WTC11 (cell line): ENCODE results near the gene HRH3.
A peak's percentile ranks its signal among the peaks of the same experiment; 100 is the strongest.

ENCODE experiments used
- IRF2 ChIP-seq: sonication (generic); formaldehyde crosslinking; IDR thresholded peaks from 2 replicates; pipeline ENCODE4 v1.8.0; 2022; ENCODE audit warnings: low read depth, missing genetic modification reagents, borderline replicate concordance
- NFYB ChIP-seq: sonication (generic); formaldehyde crosslinking; conservative IDR thresholded peaks from 2 replicates; pipeline ENCODE4 v1.8.0; 2022; ENCODE audit warnings: low read depth, missing genetic modification reagents
- SMAD3 ChIP-seq: sonication (generic); formaldehyde crosslinking; IDR thresholded peaks from 2 replicates; pipeline ENCODE4 v1.8.0; 2022; ENCODE audit warnings: missing genetic modification reagents, mild to moderate bottlenecking, borderline replicate concordance
- ZNF232 ChIP-seq: sonication (generic); formaldehyde crosslinking; IDR thresholded peaks from 2 replicates; pipeline ENCODE4 v1.8.0; 2022; ENCODE audit warnings: mild to moderate bottlenecking, missing genetic modification reagents
- TF ChIP-seq, protein P1 (sequence below): sonication (generic); formaldehyde crosslinking; IDR thresholded peaks from 2 replicates; pipeline ENCODE4 v1.8.1; 2023; ENCODE audit warnings: mild to moderate bottlenecking, missing genetic modification reagents, moderate library complexity
- TF ChIP-seq, protein P2 (sequence below): sonication (generic); formaldehyde crosslinking; IDR thresholded peaks from 2 replicates; pipeline ENCODE4 v1.8.0; 2022; ENCODE audit warnings: mild to moderate bottlenecking, missing genetic modification reagents
- TF ChIP-seq, protein P3 (sequence below): fragments of 200-600 bp; IDR thresholded peaks from 2 replicates; pipeline ENCODE4 v1.8.0; 2022; ENCODE audit warnings: antibody characterized with exemption
- TF ChIP-seq, protein P4 (sequence below): sonication (generic); formaldehyde crosslinking; IDR thresholded peaks from 2 replicates; pipeline ENCODE4 v1.8.1; 2022; ENCODE audit warnings: low read depth, missing genetic modification reagents, borderline replicate concordance

DNA sequence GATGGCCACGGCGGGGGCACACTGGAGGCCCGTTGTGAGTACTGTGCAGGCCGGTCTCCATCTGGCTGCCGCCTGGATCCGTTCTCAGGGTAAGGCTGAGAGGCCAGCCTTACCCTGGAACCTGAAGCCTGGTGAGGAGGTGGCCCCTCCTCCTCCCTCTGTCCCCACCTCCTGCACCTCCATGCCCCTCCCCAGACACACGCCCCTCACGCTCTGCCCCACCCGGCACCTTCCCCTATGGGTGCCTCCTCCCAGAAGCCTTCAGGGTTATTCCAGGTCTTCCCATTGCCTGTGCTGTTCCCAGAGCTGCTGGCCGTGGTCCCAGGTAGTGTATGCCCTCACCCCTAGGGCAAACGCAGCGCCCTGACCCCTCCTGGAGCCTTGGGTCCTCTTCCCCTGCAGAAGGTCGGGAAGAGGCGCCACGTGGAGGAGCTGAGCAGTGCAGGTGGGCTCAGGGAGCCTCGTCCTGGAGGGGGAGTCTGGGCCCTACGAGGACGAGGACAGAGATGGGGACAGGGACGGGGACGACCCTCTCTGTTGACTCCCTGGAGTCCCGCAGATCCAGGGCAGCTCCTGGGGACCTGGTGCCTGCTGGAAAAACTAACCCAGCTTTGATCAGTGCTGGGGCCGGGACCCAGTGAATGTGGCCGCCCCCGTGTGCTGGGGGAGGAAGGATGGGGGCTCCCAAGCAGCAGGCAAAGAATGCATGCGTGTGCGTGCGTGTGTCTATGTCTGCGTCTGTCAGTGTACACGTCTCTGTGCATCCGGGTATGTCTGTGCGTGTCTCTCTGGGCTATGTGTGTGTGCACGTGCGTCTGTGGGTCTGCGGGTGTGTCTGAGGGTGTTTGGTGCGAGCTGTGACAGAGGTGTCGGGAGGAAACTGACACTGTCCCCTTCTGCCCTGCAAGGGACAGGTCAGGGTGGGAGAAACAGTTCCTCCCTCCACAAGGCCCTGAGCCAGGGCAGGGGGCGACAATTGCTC lies 8.2 kb upstream of the HRH3 start:
- TF ChIP-seq, protein P1, sequence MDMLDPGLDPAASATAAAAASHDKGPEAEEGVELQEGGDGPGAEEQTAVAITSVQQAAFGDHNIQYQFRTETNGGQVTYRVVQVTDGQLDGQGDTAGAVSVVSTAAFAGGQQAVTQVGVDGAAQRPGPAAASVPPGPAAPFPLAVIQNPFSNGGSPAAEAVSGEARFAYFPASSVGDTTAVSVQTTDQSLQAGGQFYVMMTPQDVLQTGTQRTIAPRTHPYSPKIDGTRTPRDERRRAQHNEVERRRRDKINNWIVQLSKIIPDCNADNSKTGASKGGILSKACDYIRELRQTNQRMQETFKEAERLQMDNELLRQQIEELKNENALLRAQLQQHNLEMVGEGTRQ (CRISPR knock-in tag): no peak
- TF ChIP-seq, protein P2, sequence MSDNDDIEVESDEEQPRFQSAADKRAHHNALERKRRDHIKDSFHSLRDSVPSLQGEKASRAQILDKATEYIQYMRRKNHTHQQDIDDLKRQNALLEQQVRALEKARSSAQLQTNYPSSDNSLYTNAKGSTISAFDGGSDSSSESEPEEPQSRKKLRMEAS (CRISPR knock-in tag): peak; percentile 73
- TF ChIP-seq NFYB (CRISPR knock-in tag): no peak
- no peak for TF ChIP-seq ZNF232
- TF ChIP-seq, protein P3, sequence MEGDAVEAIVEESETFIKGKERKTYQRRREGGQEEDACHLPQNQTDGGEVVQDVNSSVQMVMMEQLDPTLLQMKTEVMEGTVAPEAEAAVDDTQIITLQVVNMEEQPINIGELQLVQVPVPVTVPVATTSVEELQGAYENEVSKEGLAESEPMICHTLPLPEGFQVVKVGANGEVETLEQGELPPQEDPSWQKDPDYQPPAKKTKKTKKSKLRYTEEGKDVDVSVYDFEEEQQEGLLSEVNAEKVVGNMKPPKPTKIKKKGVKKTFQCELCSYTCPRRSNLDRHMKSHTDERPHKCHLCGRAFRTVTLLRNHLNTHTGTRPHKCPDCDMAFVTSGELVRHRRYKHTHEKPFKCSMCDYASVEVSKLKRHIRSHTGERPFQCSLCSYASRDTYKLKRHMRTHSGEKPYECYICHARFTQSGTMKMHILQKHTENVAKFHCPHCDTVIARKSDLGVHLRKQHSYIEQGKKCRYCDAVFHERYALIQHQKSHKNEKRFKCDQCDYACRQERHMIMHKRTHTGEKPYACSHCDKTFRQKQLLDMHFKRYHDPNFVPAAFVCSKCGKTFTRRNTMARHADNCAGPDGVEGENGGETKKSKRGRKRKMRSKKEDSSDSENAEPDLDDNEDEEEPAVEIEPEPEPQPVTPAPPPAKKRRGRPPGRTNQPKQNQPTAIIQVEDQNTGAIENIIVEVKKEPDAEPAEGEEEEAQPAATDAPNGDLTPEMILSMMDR: no peak
- TF ChIP-seq IRF2 (CRISPR knock-in tag): no peak
- TF ChIP-seq SMAD3: 0 out of 2 replicates have a peak, but pooled peaks have one; percentile 66
- TF ChIP-seq, protein P4, sequence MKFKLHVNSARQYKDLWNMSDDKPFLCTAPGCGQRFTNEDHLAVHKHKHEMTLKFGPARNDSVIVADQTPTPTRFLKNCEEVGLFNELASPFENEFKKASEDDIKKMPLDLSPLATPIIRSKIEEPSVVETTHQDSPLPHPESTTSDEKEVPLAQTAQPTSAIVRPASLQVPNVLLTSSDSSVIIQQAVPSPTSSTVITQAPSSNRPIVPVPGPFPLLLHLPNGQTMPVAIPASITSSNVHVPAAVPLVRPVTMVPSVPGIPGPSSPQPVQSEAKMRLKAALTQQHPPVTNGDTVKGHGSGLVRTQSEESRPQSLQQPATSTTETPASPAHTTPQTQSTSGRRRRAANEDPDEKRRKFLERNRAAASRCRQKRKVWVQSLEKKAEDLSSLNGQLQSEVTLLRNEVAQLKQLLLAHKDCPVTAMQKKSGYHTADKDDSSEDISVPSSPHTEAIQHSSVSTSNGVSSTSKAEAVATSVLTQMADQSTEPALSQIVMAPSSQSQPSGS (CRISPR knock-in tag): no peak
